H1 (cell line): ENCODE data around the gene ZNF407. TPM values are rescaled to one million over a fixed set of nuclear protein-coding genes. Genes with fewer than 3 reads are reported as not detected.

Experiments
- polyA plus RNA-seq, 7 experiments: library from polyadenylated mRNA; depleted of rRNA in 3 of 7; stranded (reverse) in 5 of 7; unstranded in 2 of 7; fragments of >200 nt in 5 of 7; fragments of 200-250 nt in 2 of 7; gene quantifications; 1 replicate in 5 of 7; 2 replicates in 1 of 7; 4 replicates in 1 of 7; pipeline versions ENCODE4 v1.2.1 to v1.2.3, GENCODE V29; 2011 to 2013; ENCODE audit warnings: missing spikeins in 2 of 7, mixed read lengths in 2 of 7
- total RNA-seq: library from RNA; stranded (reverse); fragmentation: NEBNext Ultra II Directional; extraction: Animal tissue kit (Norgen Biotek cat#: 25700); gene quantifications from 2 replicates; pipeline ENCODE4 v1.2.1, GENCODE V29; 2021

The ZNF407 gene
- total and polyA plus RNA-seq, 2 of the 8 experiments (the other 6 are each of a cell fraction or from before 2014, with no cell fraction given): 1.5 to 6.8 TPM

Other genes starting within 250 kb of the ZNF407 start
- not detected in 2 replicates for gene DIPK1C, start 140.6 kb upstream of the ZNF407 start, total RNA-seq
- 0.08 TPM in 1 of 2 replicates, not detected in the other for gene DIPK1C, start 140.6 kb upstream of the ZNF407 start, polyA plus RNA-seq (2011; rRNA removed)
- 243 TPM in 2 replicates for gene CNDP2, start 101.5 kb upstream of the ZNF407 start, total RNA-seq
- 71.8 and 95.6 TPM in 2 replicates for gene CNDP2, start 101.5 kb upstream of the ZNF407 start, polyA plus RNA-seq (2011; rRNA removed)
- gene CNDP1, start 63.4 kb upstream of the ZNF407 start, total RNA-seq: not detected in 2 replicates
- 0.08 and 0.09 TPM in 2 replicates for gene CNDP1, start 63.4 kb upstream of the ZNF407 start, polyA plus RNA-seq (2011; rRNA removed)